Osteoblast (primary cell): Measurements from ENCODE around the gene NPLOC4. TPM values are rescaled to one million over a fixed set of nuclear protein-coding genes. Genes with fewer than 3 reads are reported as not detected.

Experiments used
- DNase-seq: peaks from one replicate; pipeline ENCODE4 v3.0.0; 2011; ENCODE audit warnings: low spot score, mixed read lengths; ENCODE audit not compliant: insufficient read length; ENCODE audit errors: missing footprints
- H2AFZ ChIP-seq: 2 replicates; pipeline ENCODE4 v1.6.0; 2011; ENCODE audit warnings: mild to moderate bottlenecking, low read length
- H3K27ac ChIP-seq: 2 replicates; pipeline ENCODE4 v1.5.1; 2011; ENCODE audit warnings: mild to moderate bottlenecking, low read depth, low read length, moderate library complexity
- H3K27me3 ChIP-seq: 2 replicates; pipeline ENCODE4 v1.6.0; 2012; ENCODE audit warnings: mild to moderate bottlenecking, control low read depth, inconsistent platforms, low read length, moderate library complexity; ENCODE audit not compliant: insufficient read depth
- H3K36me3 ChIP-seq: 2 replicates; pipeline ENCODE4 v1.5.1; 2011; ENCODE audit warnings: mild to moderate bottlenecking, low read length, control low read depth, moderate library complexity; ENCODE audit not compliant: insufficient read depth
- H3K4me1 ChIP-seq: 2 replicates; pipeline ENCODE4 v1.5.1; 2011; ENCODE audit warnings: mild to moderate bottlenecking, low read length, control low read depth, moderate library complexity; ENCODE audit not compliant: insufficient read depth
- H3K4me2 ChIP-seq: 2 replicates; pipeline ENCODE4 v1.6.0; 2011; ENCODE audit warnings: mild to moderate bottlenecking, low read length; ENCODE audit not compliant: insufficient read depth
- H3K4me3 ChIP-seq: fragments of 200-600 bp; sonication (generic); 3 replicates; pipeline ENCODE4 v1.5.1; 2012; ENCODE audit warnings: mild to moderate bottlenecking, low read length, inconsistent platforms; ENCODE audit not compliant: insufficient read depth
- H3K79me2 ChIP-seq: 2 replicates; pipeline ENCODE4 v1.6.0; 2012; ENCODE audit warnings: mild to moderate bottlenecking, low read length, control low read depth, inconsistent platforms; ENCODE audit not compliant: insufficient read depth
- H3K9me3 ChIP-seq: 2 replicates; pipeline ENCODE4 v1.5.1; 2011; ENCODE audit warnings: low read depth, low read length, control low read depth
- H4K20me1 ChIP-seq: 2 replicates; pipeline ENCODE4 v1.6.0; 2012; ENCODE audit warnings: mild to moderate bottlenecking, low read length, control low read depth; ENCODE audit not compliant: insufficient read depth
- total RNA-seq: library from RNA; depleted of rRNA; stranded (reverse); fragments of >200 nt; gene quantifications from 2 replicates; pipeline ENCODE4 v1.2.3, GENCODE V29; 2012
- TF ChIP-seq, protein P1 (sequence below): IDR thresholded peaks from 2 replicates; pipeline ENCODE4 v1.5.1; 2011; ENCODE audit warnings: mild to moderate bottlenecking, low read depth, low read length, moderate library complexity; ENCODE audit errors: extremely low read depth

Gene NPLOC4
- total RNA-seq, 1 donor, result 118 TPM

- no peak overlapping the region for H2AFZ ChIP-seq
- H3K4me3 ChIP-seq, result no peak overlapping the region
- H3K79me2 ChIP-seq, result peaks cover 60% of the 10 kb centered on the region
- no peak for DNase-seq
- peaks cover 29% of the 10 kb centered on the region for H4K20me1 ChIP-seq
- no peaks in the 10 kb centered on the region for H3K9me3 ChIP-seq
- H3K4me2 ChIP-seq, result no peak overlapping the region
- H3K27ac ChIP-seq, result peak overlapping the region; percentile 7
- H3K27me3 ChIP-seq, result no peaks in the 10 kb centered on the region
- TF ChIP-seq, protein P1, sequence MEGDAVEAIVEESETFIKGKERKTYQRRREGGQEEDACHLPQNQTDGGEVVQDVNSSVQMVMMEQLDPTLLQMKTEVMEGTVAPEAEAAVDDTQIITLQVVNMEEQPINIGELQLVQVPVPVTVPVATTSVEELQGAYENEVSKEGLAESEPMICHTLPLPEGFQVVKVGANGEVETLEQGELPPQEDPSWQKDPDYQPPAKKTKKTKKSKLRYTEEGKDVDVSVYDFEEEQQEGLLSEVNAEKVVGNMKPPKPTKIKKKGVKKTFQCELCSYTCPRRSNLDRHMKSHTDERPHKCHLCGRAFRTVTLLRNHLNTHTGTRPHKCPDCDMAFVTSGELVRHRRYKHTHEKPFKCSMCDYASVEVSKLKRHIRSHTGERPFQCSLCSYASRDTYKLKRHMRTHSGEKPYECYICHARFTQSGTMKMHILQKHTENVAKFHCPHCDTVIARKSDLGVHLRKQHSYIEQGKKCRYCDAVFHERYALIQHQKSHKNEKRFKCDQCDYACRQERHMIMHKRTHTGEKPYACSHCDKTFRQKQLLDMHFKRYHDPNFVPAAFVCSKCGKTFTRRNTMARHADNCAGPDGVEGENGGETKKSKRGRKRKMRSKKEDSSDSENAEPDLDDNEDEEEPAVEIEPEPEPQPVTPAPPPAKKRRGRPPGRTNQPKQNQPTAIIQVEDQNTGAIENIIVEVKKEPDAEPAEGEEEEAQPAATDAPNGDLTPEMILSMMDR, result no peak
- peaks cover 47% of the 10 kb centered on the region for H3K36me3 ChIP-seq
- H3K4me1 ChIP-seq, result peaks cover 20% of the 10 kb centered on the region
Observed at GRCh38 chr17:81615401-81615930, 21.4 kb downstream of the NPLOC4 start.

GRCh38 chr17:81612172-81612970 is 24.5 kb downstream of the NPLOC4 start:
- DNase-seq, result no peak
- H3K79me2 ChIP-seq, result peaks cover 84% of the 10 kb centered on the region
- peaks cover 65% of the 10 kb centered on the region for H3K36me3 ChIP-seq
- H2AFZ ChIP-seq, result no peak overlapping the region
- H3K4me1 ChIP-seq, result peaks cover 34% of the 10 kb centered on the region
- H4K20me1 ChIP-seq, result peaks cover 51% of the 10 kb centered on the region
- TF ChIP-seq, protein P1, result no peak
- no peak overlapping the region for H3K4me2 ChIP-seq
- H3K27ac ChIP-seq, result no peak overlapping the region
- no peak overlapping the region for H3K4me3 ChIP-seq
- no peaks in the 10 kb centered on the region for H3K9me3 ChIP-seq
- no peaks in the 10 kb centered on the region for H3K27me3 ChIP-seq

- H4K20me1 ChIP-seq, result peaks cover 38% of the 10 kb centered on the region
- H2AFZ ChIP-seq, result no peak overlapping the region
- H3K36me3 ChIP-seq, result peaks cover 73% of the 10 kb centered on the region
- H3K27me3 ChIP-seq, result no peaks in the 10 kb centered on the region
- H3K9me3 ChIP-seq, result no peaks in the 10 kb centered on the region
- H3K27ac ChIP-seq, result no peak overlapping the region
- H3K79me2 ChIP-seq, result peaks cover 78% of the 10 kb centered on the region
- H3K4me1 ChIP-seq, result peaks cover 27% of the 10 kb centered on the region
- no peak for DNase-seq
- no peak overlapping the region for H3K4me2 ChIP-seq
- TF ChIP-seq, protein P1, result no peak
- no peak overlapping the region for H3K4me3 ChIP-seq
Observed at GRCh38 chr17:81609541-81610311, 27.2 kb downstream of the NPLOC4 start.

DNA sequence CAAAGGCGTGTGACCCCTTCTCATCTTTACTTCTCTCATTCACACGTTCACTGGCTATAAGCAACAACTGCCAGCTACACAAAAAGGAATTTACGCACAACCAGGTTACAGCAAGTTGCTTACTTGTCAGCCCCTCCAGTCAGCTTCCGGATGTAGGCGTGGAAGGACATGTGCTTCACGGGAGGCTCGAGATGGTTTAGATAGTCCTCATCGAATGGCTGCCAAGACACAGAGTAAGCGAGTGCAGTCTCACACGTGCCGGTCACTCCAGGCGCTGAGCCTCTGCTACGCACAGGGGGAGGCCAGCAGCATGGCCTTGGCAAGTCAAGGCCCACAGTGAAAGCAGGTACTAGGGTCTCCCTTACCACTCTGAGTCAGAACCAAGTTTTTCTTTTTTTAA is 28.3 kb downstream of the NPLOC4 start:
- H3K9me3 ChIP-seq, result no peaks in the 10 kb centered on the region
- no peak overlapping the region for H3K4me3 ChIP-seq
- TF ChIP-seq, protein P1, result no peak
- H3K27me3 ChIP-seq, result no peaks in the 10 kb centered on the region
- H2AFZ ChIP-seq, result no peak overlapping the region
- no peak overlapping the region for H3K4me2 ChIP-seq
- peaks cover 36% of the 10 kb centered on the region for H4K20me1 ChIP-seq
- no peak for DNase-seq
- H3K27ac ChIP-seq, result peak overlapping the region; percentile 64
- peaks cover 83% of the 10 kb centered on the region for H3K36me3 ChIP-seq
- peaks cover 16% of the 10 kb centered on the region for H3K4me1 ChIP-seq
- peaks cover 78% of the 10 kb centered on the region for H3K79me2 ChIP-seq
